Activated naive CD4-positive, alpha-beta T cell treated with anti-CD3 and anti-CD28 coated beads, Interleukin-2, amount 50 U/mL, for 24 hours (primary cell): Measurements from ENCODE around the gene TUFT1.

Experiments used
- H3K27ac Mint-ChIP-seq: one replicate; pipeline ENCODE4 v1.8.0; 2021; ENCODE audit warnings: mild to moderate bottlenecking, mixed read lengths
- H3K27me3 Mint-ChIP-seq: one replicate; pipeline ENCODE4 v1.8.0; 2021; ENCODE audit warnings: mixed read lengths
- H3K36me3 Mint-ChIP-seq: one replicate; pipeline ENCODE4 v1.8.0; 2021; ENCODE audit warnings: mixed read lengths
- H3K4me1 Mint-ChIP-seq: one replicate; pipeline ENCODE4 v1.8.0; 2021; ENCODE audit warnings: mixed read lengths
- H3K4me3 Mint-ChIP-seq: one replicate; pipeline ENCODE4 v1.8.0; 2021; ENCODE audit warnings: mild to moderate bottlenecking, mixed read lengths
- H3K9me3 Mint-ChIP-seq: one replicate; pipeline ENCODE4 v1.8.0; 2021; ENCODE audit warnings: mixed read lengths

Gene TUFT1

DNA sequence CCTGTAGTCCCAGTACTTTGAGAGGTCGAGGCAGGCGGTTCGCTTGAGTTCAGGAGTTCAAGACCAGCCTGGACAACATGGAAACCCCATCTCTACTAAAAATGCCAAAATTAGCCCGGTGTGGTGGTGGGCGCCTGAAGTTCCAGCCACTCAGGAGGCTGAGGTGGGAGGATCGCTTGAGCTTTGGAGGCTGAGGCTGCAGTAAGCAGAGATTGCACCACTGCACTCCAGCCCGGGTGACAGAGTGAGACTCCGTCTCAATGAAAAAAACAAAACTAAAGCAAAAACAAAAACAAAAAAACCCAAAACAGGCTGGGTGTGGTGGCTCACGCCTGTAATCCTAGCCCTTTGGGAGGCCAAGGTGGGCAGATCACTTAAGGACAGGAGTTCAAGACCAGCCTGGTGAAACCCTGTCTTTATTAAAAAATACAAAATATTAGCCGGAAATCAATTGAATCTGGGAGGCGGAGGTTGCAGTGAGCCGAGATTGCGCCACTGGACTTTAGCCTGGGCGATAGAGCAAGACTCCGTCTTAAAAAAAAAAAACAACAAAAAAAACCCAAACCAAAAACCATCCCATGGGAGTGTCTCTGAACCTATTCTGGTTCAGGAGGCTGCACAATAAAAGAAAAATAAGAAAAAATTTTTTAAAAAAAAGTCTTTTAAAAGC, 30.6 kb upstream of the TUFT1 start:
- Mint-ChIP-seq H3K36me3 (no peaks in the 10 kb centered on the region), H3K27ac (no peak overlapping the region), H3K4me3 (peak overlapping the region; percentile 11), H3K4me1 (peaks cover 27% of the 10 kb centered on the region), H3K9me3 (no peaks in the 10 kb centered on the region), H3K27me3 (no peaks in the 10 kb centered on the region)

DNA sequence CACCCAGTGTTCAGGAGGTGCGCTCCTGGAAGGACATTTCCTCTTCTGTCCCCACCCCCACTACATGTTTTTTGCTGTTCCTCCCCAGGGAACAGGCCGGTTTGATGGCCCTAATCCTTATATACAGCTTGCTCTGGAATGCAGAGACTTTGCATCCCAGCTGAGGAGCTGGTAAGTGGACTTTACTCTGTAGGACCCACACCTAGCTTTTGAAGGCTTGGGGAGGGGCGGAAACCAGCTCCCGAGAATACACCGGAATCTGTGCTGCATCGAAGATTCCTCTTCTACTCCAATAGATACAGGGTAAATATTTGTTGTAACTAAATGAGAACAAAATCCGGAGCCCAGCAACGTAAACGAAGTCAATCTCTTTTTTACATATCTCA, 30.1 kb upstream of the TUFT1 start:
- Mint-ChIP-seq H3K27ac (no peak overlapping the region), H3K4me1 (peaks cover 27% of the 10 kb centered on the region), H3K36me3 (no peaks in the 10 kb centered on the region), H3K27me3 (no peaks in the 10 kb centered on the region), H3K4me3 (peak overlapping the region; percentile 92), H3K9me3 (no peaks in the 10 kb centered on the region)

DNA sequence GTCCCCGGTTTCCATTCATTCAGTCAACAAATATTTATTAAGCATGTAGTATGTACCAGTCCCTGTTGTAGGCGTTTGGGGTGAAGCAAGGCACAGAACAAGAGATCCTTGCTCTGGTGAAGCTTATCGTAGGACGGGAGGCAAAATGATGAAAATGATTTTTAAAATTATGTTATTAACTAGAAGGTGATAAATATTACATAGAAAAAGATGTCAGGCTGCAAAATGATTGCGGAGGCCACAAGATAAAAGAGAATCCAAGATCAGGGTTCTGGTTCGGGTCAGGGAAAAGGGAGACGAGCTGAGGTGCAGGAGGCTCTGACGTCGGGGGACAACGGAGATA, 29.5 kb upstream of the TUFT1 start:
- Mint-ChIP-seq H3K9me3 (no peaks in the 10 kb centered on the region), H3K27ac (no peak overlapping the region), H3K4me3 (peak overlapping the region; percentile 92), H3K4me1 (peaks cover 27% of the 10 kb centered on the region), H3K27me3 (no peaks in the 10 kb centered on the region), H3K36me3 (no peaks in the 10 kb centered on the region)

DNA sequence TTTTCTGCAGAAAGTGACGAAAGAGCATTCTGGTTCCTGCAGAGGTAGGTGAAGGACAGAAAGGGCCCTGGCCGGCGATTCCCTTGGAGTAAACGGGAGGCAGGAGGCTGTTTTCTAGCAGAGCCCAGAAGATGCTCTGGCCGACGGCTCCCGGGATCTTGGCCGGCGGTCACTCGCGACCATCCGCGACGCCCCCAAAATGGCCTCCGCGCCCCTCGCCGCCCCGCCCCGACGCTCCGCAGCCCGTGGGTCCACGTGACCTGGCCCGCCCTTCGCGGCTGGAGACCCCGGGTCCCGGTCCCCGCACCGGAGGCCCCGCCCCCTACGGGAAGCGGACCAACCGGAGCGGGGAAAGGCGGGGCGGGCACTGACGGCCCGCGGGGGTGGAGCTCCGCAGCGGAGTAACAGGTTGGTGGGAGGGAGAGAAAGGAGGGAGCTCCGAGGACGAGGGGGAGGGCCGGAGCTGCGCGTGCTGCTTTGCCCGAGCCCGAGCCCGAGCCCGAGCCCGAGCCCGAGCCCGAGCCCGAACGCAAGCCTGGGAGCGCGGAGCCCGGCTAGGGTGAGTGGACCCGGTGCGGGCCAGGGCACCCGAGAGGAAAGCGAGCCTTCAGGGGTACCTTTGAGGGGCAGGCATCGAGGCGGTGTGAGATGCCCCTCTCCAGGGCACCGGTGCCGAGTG, 29.0 kb upstream of the TUFT1 start, which contains the start of gene CGN:
Gene CGN, plus strand, starts transcription at position 431 of the 679 bp plus-strand sequence. CDS start 7,133 bp downstream, outside the sequence.
- peaks cover 27% of the 10 kb centered on the region for H3K4me1 Mint-ChIP-seq
- H3K27ac Mint-ChIP-seq, result peak within 1 kb of the TSS; percentile 46
- H3K9me3 Mint-ChIP-seq, result no peaks in the 10 kb centered on the region
- H3K4me3 Mint-ChIP-seq, result peak within 1 kb of the TSS; percentile 92
- H3K27me3 Mint-ChIP-seq, result no peaks in the 10 kb centered on the region
- H3K36me3 Mint-ChIP-seq, result no peaks in the 10 kb centered on the region

DNA sequence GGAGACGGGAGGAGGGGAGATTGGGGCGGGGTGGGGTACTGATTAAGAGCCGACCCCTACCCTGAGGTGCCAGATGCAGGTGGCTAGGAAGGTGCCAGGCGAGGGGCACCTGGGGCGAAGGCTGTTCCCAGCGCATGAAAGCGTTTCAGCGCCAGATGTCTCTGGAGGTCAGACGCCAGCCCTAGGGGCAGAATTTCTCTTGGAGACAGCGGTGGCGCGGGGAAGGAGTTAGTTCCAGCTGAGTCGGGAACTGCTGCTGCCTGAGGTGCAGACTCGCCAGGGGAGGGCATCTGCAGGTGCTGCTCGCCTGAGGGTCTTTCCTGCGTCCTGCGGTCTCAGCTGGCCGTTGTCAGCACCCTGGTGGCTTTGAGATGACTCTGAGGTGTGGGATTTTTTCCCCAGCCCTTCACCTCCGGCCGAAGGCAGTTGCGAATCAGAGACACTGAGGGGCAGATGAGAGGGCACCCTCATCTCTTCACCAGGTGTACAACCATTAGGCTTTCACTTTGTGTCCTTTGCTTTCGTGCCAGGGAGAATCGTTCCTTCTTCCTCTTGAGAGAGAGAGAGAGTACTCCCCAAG, 28.4 kb upstream of the TUFT1 start:
- Mint-ChIP-seq H3K4me1 (peaks cover 27% of the 10 kb centered on the region), H3K27ac (peak overlapping the region; percentile 46), H3K9me3 (no peaks in the 10 kb centered on the region), H3K4me3 (peak overlapping the region; percentile 92), H3K27me3 (no peaks in the 10 kb centered on the region), H3K36me3 (no peaks in the 10 kb centered on the region)

DNA sequence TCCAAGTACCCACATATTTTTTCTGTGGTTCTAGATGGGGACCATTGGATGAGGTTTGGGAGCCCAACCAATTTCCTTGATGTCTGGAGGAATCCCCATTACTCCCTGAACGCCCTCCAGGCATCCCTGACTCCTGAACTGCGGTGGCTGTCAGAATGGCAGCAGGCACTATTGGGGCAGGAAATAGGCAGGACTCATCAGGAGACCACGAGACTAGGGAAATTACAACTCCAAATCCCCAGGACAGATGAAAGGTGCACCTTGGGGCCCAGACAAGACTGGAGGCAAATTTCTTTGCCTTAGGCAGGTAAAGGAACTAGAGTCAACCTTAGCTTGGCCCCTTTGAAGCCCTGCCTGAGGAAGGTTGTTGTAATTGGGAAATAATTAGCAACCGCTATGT, 27.8 kb upstream of the TUFT1 start:
- Mint-ChIP-seq H3K36me3 (no peaks in the 10 kb centered on the region), H3K4me1 (peaks cover 27% of the 10 kb centered on the region), H3K27me3 (no peaks in the 10 kb centered on the region), H3K4me3 (peak overlapping the region; percentile 92), H3K27ac (no peak overlapping the region), H3K9me3 (no peaks in the 10 kb centered on the region)

DNA sequence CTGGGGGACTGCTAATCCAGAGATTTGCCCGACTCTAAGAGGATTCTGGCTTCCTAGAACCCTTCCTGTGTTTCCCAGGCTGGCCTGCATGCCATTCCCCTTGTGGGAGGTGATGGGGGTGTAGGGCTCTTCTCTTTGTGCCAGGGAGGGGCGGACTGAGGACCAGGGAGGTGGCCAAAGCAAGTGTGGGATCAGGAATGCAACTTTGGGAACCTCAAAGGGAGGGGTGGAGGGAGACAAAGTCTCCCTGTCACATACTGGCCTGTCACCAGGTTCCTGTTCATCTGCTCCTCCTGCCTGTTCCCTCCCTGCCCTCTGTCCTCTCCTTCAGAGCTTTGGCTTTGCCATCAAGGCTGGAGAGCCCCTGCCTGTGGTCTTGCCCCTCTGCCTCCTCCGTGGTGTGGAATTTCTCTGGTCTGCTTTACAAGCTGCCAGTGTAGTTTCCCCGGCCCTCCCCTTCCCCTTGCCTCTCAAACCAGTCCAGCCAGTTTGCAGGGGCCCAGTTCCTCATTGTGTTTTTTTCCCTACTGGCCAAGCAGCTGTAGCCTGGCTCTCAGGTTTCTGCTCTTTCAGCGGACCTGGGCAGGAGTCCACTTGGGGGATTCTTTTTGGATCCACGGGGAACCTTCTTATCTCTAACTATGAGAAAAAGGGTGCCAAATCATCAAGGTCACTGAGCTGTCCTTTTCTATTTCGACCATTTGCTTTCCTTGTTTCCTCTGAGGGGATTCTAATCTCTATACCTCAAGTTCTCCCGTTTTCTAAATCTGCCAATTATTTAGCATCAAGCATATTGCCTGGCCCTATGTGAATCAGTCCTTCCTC, 27.1 kb upstream of the TUFT1 start:
- H3K9me3 Mint-ChIP-seq, result no peaks in the 10 kb centered on the region
- H3K27me3 Mint-ChIP-seq, result no peaks in the 10 kb centered on the region
- no peak overlapping the region for H3K27ac Mint-ChIP-seq
- peak overlapping the region; percentile 58 for H3K4me3 Mint-ChIP-seq
- H3K36me3 Mint-ChIP-seq, result no peaks in the 10 kb centered on the region
- peaks cover 27% of the 10 kb centered on the region for H3K4me1 Mint-ChIP-seq

DNA sequence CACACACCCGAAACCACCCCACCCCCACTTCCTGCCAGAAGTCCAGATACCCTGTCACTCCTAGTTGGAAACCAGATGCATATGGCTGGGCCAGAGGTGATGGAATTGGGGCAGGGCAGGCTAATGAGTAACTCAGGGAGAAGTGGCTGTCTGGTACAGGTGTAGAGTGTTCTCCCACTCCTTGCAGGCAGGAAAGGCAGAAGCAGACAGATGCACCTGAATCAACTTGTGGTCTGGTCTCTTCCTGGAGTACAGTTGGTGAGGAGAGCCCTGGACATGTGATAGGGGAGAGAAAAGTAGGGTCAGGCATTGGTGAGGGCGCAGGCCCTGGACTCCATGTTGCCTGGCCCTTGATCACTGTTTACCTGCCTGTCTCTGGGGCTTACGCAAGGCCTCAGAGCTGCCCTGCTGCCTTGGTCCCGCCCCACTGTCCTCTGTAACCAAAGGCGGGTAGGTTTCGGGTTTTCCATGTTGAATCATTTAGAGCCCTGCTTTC, 26.4 kb upstream of the TUFT1 start:
- H3K4me3 Mint-ChIP-seq, result no peak overlapping the region
- H3K36me3 Mint-ChIP-seq, result no peaks in the 10 kb centered on the region
- peaks cover 27% of the 10 kb centered on the region for H3K4me1 Mint-ChIP-seq
- no peaks in the 10 kb centered on the region for H3K27me3 Mint-ChIP-seq
- no peaks in the 10 kb centered on the region for H3K9me3 Mint-ChIP-seq
- no peak overlapping the region for H3K27ac Mint-ChIP-seq

DNA sequence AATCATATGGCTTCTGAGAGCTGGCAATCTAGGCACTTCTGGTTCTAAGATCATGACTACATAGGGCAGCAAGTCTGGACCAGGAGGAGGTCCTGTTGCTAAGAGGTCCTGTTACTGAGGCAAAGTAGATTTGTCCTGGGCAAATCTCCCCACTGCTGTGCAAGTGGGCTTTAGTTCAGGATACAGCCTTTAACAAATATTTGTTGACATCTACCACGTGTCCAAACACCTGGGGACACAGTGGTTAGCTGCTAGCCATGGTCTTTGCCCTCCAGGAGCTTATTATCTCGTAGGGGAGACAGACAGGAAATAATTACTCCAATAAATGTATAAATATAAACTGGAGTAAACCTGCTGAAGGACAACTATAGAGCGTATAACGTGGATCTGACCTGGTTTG, 25.7 kb upstream of the TUFT1 start:
- Mint-ChIP-seq H3K27me3 (no peaks in the 10 kb centered on the region), H3K27ac (no peak overlapping the region), H3K36me3 (no peaks in the 10 kb centered on the region), H3K4me1 (peaks cover 27% of the 10 kb centered on the region), H3K4me3 (no peak overlapping the region), H3K9me3 (no peaks in the 10 kb centered on the region)

DNA sequence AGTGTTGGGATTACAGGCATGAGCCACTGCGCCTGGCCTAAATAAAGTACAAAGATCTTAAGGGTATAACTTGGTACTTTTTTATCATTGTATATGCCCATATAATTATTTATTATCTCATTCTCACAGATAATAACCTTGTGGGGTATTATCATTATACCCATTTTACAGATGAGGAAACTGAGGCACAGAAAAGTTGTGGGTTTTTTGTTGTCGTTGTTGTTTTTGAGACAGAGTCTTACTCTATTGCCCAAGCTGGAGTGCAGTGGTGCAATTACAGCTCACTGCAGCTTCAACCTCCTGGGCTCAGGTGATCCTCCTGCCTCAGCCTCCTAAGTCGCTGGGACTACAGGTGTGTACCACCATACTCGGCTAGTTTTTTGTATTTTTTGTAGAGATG, 24.8 kb upstream of the TUFT1 start:
- Mint-ChIP-seq H3K4me3 (no peak overlapping the region), H3K27ac (no peak overlapping the region), H3K36me3 (no peaks in the 10 kb centered on the region), H3K9me3 (no peaks in the 10 kb centered on the region), H3K4me1 (peaks cover 27% of the 10 kb centered on the region), H3K27me3 (no peaks in the 10 kb centered on the region)

DNA sequence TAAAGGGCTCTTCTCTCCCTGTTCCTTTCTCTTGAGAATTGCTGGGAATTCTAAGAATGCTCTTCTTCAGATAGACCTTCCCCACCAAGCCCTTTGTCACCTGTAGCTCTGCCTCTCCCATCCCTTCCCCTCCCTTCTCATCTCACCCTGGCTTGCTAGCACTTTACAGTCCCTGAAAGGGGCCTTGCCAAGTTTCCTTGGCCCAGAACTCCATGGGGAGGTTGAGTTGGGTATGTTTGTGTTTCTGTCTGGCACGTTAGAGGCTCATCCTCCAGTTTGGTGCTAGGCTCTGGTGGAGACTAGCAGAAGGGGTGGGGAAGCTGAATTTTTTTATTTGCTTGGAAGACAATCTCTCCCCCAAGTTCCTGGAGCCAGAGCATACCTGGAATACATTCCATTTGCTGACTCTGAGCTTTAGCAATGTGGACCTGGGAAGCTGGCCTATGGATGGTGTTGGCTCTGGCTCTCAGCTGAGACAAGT, 24.0 kb upstream of the TUFT1 start:
- Mint-ChIP-seq H3K4me3 (no peak overlapping the region), H3K27ac (no peak overlapping the region), H3K9me3 (no peaks in the 10 kb centered on the region), H3K27me3 (no peaks in the 10 kb centered on the region), H3K36me3 (no peaks in the 10 kb centered on the region), H3K4me1 (peaks cover 21% of the 10 kb centered on the region)

DNA sequence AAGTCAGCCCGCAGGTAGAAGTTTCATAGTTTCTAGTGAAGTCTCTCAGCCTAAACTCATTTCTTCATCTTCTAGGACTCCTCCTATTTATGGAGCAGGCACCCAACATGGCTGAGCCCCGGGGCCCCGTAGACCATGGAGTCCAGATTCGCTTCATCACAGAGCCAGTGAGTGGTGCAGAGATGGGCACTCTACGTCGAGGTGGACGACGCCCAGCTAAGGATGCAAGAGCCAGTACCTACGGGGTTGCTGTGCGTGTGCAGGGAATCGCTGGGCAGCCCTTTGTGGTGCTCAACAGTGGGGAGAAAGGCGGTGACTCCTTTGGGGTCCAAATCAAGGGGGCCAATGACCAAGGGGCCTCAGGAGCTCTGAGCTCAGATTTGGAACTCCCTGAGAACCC, 21.7 kb upstream of the TUFT1 start:
- Mint-ChIP-seq H3K36me3 (no peaks in the 10 kb centered on the region), H3K27ac (no peak overlapping the region), H3K4me1 (peaks cover 8% of the 10 kb centered on the region), H3K27me3 (no peaks in the 10 kb centered on the region), H3K9me3 (no peaks in the 10 kb centered on the region), H3K4me3 (no peak overlapping the region)

DNA sequence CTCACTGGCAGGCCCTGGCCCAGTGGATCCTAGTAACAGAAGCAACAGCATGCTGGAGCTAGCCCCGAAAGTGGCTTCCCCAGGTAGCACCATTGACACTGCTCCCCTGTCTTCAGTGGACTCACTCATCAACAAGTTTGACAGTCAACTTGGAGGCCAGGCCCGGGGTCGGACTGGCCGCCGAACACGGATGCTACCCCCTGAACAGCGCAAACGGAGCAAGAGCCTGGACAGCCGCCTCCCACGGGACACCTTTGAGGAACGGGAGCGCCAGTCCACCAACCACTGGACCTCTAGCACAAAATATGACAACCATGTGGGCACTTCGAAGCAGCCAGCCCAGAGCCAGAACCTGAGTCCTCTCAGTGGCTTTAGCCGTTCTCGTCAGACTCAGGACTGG, 21.2 kb upstream of the TUFT1 start:
- Mint-ChIP-seq H3K27ac (no peak overlapping the region), H3K36me3 (no peaks in the 10 kb centered on the region), H3K27me3 (no peaks in the 10 kb centered on the region), H3K9me3 (no peaks in the 10 kb centered on the region), H3K4me3 (no peak overlapping the region), H3K4me1 (peaks cover 3% of the 10 kb centered on the region)

DNA sequence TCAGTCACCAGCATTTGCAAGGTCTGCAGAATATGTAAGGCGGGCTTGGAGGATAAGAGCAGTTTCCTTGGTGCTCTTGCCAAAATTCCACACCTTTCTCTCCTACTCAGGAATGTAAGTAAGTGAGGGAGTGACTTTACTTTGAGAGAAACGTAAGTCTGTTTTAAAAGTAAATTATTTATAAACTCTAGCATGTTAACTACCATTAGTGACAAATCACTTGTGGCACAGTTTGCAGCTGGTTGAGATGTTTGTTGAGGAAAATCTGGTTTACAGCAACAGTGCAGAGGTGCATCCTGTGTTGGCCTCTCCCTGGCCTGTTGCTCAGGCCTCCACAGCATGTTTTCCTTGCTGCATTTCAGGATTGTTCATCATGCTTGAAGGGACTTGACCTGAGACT, 20.4 kb upstream of the TUFT1 start:
- H3K4me3 Mint-ChIP-seq, result no peak overlapping the region
- no peaks in the 10 kb centered on the region for H3K4me1 Mint-ChIP-seq
- no peak overlapping the region for H3K27ac Mint-ChIP-seq
- no peaks in the 10 kb centered on the region for H3K36me3 Mint-ChIP-seq
- H3K9me3 Mint-ChIP-seq, result no peaks in the 10 kb centered on the region
- H3K27me3 Mint-ChIP-seq, result no peaks in the 10 kb centered on the region

DNA sequence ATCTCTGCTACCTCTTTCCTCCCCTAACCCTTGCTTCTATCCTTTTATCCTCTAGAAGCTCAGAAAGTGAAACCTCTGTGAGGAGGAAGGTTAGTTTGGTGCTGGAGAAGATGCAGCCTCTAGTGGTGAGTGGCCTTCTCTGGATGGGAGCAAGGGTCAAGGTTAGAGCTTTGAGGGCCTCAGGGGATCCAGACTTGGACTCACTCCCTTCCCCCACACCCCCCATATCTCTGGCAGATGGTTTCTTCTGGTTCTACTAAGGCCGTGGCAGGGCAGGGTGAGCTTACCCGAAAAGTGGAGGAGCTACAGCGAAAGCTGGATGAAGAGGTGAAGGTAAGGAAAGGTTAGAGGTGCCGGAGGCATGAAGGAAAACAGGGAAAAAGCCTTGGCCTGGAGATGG, 19.8 kb upstream of the TUFT1 start:
- H3K9me3 Mint-ChIP-seq, result no peaks in the 10 kb centered on the region
- H3K4me3 Mint-ChIP-seq, result no peak overlapping the region
- H3K27me3 Mint-ChIP-seq, result no peaks in the 10 kb centered on the region
- H3K4me1 Mint-ChIP-seq, result no peaks in the 10 kb centered on the region
- no peak overlapping the region for H3K27ac Mint-ChIP-seq
- no peaks in the 10 kb centered on the region for H3K36me3 Mint-ChIP-seq
